ENCODE measurements around the gene KRT33A. TPM values are rescaled to one million over a fixed set of nuclear protein-coding genes. Genes with fewer than 3 reads are reported as not detected.

Gene KRT33A
- total RNA-seq, 1 experiment from 2014 or later = not detected

GRCh38 chr17:41315204-41315794 is 35.3 kb downstream of the KRT33A start, which contains the start of gene KRTAP17-1:
Gene KRTAP17-1 (minus strand): TSS chr17:41315710. CDS start chr17:41315650, 60 bp downstream.
- Mint-ChIP-seq H3K4me1 (peaks cover 0 to 3% of the 10 kb centered on the region in 2 experiments; a peak in 1 of 4 replicates), H3K4me3 (no peak within 1 kb of the TSS), H3K27ac (no peak within 1 kb of the TSS), H3K36me3 (ENCODE audit: insufficient read depth in 1 of 3, low read depth in 3 of 3) (peaks cover 0 to 12% (median 11%) of the 10 kb centered on the region in 3 experiments; a peak in 1 of 7 replicates), H3K27me3 (ENCODE audit: low read depth) (peaks cover 7% of the 10 kb centered on the region), H3K9me3 (peaks cover 11 to 12% of the 10 kb centered on the region in 2 experiments; a peak in 4 of 5 replicates)
- Histone ChIP-seq H3K27ac (ENCODE audit: insufficient read length, low read depth, low read length) (no peak within 1 kb of the TSS), H2BK12ac (ENCODE audit: insufficient read length, low read depth, low read length) (no peak within 1 kb of the TSS), H3K23ac (ENCODE audit: insufficient read length, low read depth, low read length) (no peak within 1 kb of the TSS), H3K4me1 (ENCODE audit: insufficient read depth, low read length) (no peaks in the 10 kb centered on the region; the same call in 1 of the 2 replicates), H3K27me3 (ENCODE audit: insufficient read depth, low read length) (no peaks in the 10 kb centered on the region), H4K91ac (ENCODE audit: insufficient read length, low read depth, low read length) (no peak within 1 kb of the TSS), H2AFZ (ENCODE audit: low read length) (no peak within 1 kb of the TSS), H3K14ac (ENCODE audit: insufficient read depth, low read length) (peak within 1 kb of the TSS; percentile 40; the same call in 1 of the 2 replicates), H2BK120ac (ENCODE audit: low read depth, low read length, poor library complexity, severe bottlenecking) (no peak within 1 kb of the TSS), H2AK5ac (ENCODE audit: insufficient read length, low read length) (no peak within 1 kb of the TSS), H3K79me1 (ENCODE audit: insufficient read depth, low read depth, low read length, poor library complexity, severe bottlenecking) (no peaks in the 10 kb centered on the region), H3K9ac (ENCODE audit: extremely low read depth, insufficient read length, low read length) (no peak within 1 kb of the TSS), H3K23me2 (ENCODE audit: insufficient read length, low read depth, low read length, poor library complexity, severe bottlenecking) (no peaks in the 10 kb centered on the region), H2BK20ac (ENCODE audit: low read depth, low read length, poor library complexity, severe bottlenecking) (no peak within 1 kb of the TSS), H4K5ac (ENCODE audit: insufficient read length, low read depth, low read length) (no peak within 1 kb of the TSS), H3K18ac (ENCODE audit: insufficient read length, low read depth, low read length) (no peak within 1 kb of the TSS), H4K8ac (replicated peaks; ENCODE audit: insufficient read length, low read depth, low read length) (no peak within 1 kb of the TSS), H2BK15ac (ENCODE audit: low read depth, low read length) (no peak within 1 kb of the TSS), H2BK5ac (ENCODE audit: insufficient read length, low read length) (no peak within 1 kb of the TSS), H3K4ac (ENCODE audit: low read depth, low read length) (no peak within 1 kb of the TSS; the same call in 1 of the 2 replicates), H3K9me3 (ENCODE audit: control insufficient read depth, low read depth, low read length) (no peaks in the 10 kb centered on the region), H3K4me2 (ENCODE audit: insufficient read depth, insufficient read length, low read length) (no peak within 1 kb of the TSS), H3K56ac (ENCODE audit: insufficient read length, low read depth, low read length) (no peak within 1 kb of the TSS), H3T11ph (ENCODE audit: low read length) (no peak within 1 kb of the TSS), H3K79me2 (ENCODE audit: insufficient read depth, low read length) (no peaks in the 10 kb centered on the region), H4K20me1 (ENCODE audit: control insufficient read depth, insufficient read depth, insufficient read length) (no peaks in the 10 kb centered on the region)
- TF ChIP-seq, protein P1, sequence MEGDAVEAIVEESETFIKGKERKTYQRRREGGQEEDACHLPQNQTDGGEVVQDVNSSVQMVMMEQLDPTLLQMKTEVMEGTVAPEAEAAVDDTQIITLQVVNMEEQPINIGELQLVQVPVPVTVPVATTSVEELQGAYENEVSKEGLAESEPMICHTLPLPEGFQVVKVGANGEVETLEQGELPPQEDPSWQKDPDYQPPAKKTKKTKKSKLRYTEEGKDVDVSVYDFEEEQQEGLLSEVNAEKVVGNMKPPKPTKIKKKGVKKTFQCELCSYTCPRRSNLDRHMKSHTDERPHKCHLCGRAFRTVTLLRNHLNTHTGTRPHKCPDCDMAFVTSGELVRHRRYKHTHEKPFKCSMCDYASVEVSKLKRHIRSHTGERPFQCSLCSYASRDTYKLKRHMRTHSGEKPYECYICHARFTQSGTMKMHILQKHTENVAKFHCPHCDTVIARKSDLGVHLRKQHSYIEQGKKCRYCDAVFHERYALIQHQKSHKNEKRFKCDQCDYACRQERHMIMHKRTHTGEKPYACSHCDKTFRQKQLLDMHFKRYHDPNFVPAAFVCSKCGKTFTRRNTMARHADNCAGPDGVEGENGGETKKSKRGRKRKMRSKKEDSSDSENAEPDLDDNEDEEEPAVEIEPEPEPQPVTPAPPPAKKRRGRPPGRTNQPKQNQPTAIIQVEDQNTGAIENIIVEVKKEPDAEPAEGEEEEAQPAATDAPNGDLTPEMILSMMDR (conservative IDR thresholded peaks at IDR 0.05) = no peak
- no peak for DNase-seq
- WGBS (ENCODE audit: extremely low coverage, insufficient read length, low lambda C conversion rate) = no CpG with 5 or more reads among the region's 24 CpGs
